BLaER1 treated with 17β-estradiol and CSF1 and Interleukin-3, amounts not matched to agents 10 nM and 100 nM (cell line): ENCODE data around the gene XRCC4.
"Not testable (repeated sequence)": the region's sequence is repeated elsewhere in the genome, so short reads cannot be mapped to it uniquely, and the experiment has no call there.

ENCODE experiments used
- H3K27ac ChIP-seq, 11 experiments: shearing (Covaris generic); formaldehyde crosslinking; 2 replicates each; pipeline ENCODE4 v1.8.1; 2022
- H3K27me3 ChIP-seq, 11 experiments: shearing (Covaris generic); formaldehyde crosslinking; 2 replicates each; pipeline ENCODE4 v1.8.1; 2022
- H3K36me3 ChIP-seq, 11 experiments: shearing (Covaris generic); formaldehyde crosslinking; 2 replicates each; pipeline ENCODE4 v1.8.1; 2022
- H3K4me1 ChIP-seq, 10 experiments: shearing (Covaris generic); formaldehyde crosslinking; 2 replicates each; pipeline ENCODE4 v1.8.1; 2022
- H3K4me2 ChIP-seq, 11 experiments: shearing (Covaris generic); formaldehyde crosslinking; 2 replicates each; pipeline ENCODE4 v1.8.1; 2022
- H3K4me3 ChIP-seq, 10 experiments: shearing (Covaris generic); formaldehyde crosslinking; 2 replicates each; pipeline ENCODE4 v1.8.1; 2022
- H3K9ac ChIP-seq, 11 experiments: shearing (Covaris generic); formaldehyde crosslinking; 2 replicates each; pipeline ENCODE4 v1.8.1; 2022
- H3K9me3 ChIP-seq, 11 experiments: shearing (Covaris generic); formaldehyde crosslinking; replicated peaks in 1 of 11; 2 replicates each; pipeline ENCODE4 v1.8.1; 2022
- H4K20me1 ChIP-seq, 11 experiments: shearing (Covaris generic); formaldehyde crosslinking; 2 replicates each; pipeline ENCODE4 v1.8.1; 2022
- Cebpa-rat ChIP-seq, 11 experiments: shearing (Covaris generic); IDR thresholded peaks; 2 replicates each; pipeline ENCODE4 v1.8.1; 2022

Gene XRCC4

DNA sequence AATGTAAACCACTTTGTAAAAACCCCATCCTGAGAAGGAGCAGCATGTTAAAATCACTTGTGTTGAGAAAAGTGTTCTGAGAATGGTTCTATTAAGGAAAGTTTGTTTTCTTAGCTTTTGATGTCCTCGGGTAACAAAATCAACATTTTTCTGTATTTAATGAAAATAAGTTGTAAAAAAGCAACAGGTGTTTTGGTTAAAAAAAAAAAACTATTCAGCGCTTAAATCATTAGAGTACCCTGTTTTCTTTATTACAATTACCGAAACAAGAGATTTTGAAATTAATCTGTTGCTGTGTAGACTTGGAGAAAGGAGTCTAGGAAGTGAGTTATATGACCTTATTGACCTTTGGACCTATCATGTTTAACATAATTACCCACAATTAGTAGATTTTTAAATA is 167.7 kb downstream of the XRCC4 start:
- Histone ChIP-seq H3K4me2 (no peak overlapping the region), H4K20me1 (no peaks in the 10 kb centered on the region), H3K9ac (no peak overlapping the region), H3K9me3 (no peaks in the 10 kb centered on the region), H3K27ac (no peak overlapping the region), H3K4me1 (peaks cover 0 to 10% (median 0%) of the 10 kb centered on the region in 10 experiments; a peak in 2 of 20 replicates), H3K4me3 (no peak overlapping the region), H3K27me3 (no peaks in the 10 kb centered on the region), H3K36me3 (peaks cover 0 to 12% (median 0%) of the 10 kb centered on the region in 11 experiments; a peak in 2 of 22 replicates)
- no peak for TF ChIP-seq Cebpa-rat (IDR thresholded peaks at IDR 0.05)

DNA sequence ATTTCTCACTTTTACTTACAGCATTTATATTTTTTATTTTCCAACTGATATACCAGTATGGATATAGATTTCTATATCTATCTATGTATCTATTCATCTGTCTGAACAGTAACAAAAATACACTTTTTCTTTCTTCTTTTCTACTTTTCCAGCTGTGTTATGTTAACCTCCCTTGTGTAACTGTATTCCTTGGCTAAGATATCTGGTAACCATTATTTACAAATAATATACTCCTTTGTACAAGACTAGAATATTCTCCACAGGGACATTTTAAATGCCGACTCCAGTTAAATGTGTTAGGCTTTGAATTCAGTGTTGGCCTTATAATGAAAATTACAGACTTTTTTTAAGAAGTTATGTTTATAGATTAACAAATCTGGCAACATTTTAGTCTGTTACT is 168.7 kb downstream of the XRCC4 start:
- Histone ChIP-seq H3K4me3 (no peak overlapping the region), H3K4me2 (no peak overlapping the region), H3K27ac (no peak overlapping the region), H3K9me3 (no peaks in the 10 kb centered on the region), H4K20me1 (no peaks in the 10 kb centered on the region), H3K27me3 (no peaks in the 10 kb centered on the region), H3K36me3 (peaks cover 0 to 12% (median 0%) of the 10 kb centered on the region in 11 experiments; a peak in 2 of 22 replicates), H3K4me1 (peaks cover 0 to 10% (median 0%) of the 10 kb centered on the region in 10 experiments; a peak in 2 of 20 replicates), H3K9ac (no peak overlapping the region)
- no peak for TF ChIP-seq Cebpa-rat (IDR thresholded peaks at IDR 0.05)

DNA sequence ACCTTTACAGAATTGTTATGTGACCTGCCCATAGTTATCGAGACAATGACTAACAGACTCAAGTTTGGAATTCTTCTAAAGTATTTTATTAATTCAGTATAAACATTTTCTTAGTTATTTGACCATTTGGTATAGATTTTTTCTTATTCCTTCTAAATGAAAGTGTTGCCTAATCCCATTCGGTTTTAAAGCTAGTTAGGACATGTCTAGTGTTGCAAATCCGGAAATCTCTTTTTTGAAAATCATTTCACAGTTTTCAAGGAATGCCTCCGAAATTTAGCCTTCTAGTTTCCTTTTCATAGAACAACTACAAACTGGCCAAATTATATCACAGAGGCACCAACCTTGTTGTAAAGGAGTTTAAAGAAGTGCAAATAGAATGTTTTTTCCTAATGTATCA is 171.8 kb downstream of the XRCC4 start:
- no peak for TF ChIP-seq Cebpa-rat (IDR thresholded peaks at IDR 0.05)
- Histone ChIP-seq H3K9me3 (no peaks in the 10 kb centered on the region), H3K27ac (no peak overlapping the region), H4K20me1 (no peaks in the 10 kb centered on the region), H3K9ac (no peak overlapping the region), H3K27me3 (no peaks in the 10 kb centered on the region), H3K4me2 (no peak overlapping the region), H3K36me3 (no peaks in the 10 kb centered on the region), H3K4me3 (no peak overlapping the region), H3K4me1 (peaks cover 0 to 6% (median 0%) of the 10 kb centered on the region in 10 experiments; a peak in 1 of 20 replicates)

DNA sequence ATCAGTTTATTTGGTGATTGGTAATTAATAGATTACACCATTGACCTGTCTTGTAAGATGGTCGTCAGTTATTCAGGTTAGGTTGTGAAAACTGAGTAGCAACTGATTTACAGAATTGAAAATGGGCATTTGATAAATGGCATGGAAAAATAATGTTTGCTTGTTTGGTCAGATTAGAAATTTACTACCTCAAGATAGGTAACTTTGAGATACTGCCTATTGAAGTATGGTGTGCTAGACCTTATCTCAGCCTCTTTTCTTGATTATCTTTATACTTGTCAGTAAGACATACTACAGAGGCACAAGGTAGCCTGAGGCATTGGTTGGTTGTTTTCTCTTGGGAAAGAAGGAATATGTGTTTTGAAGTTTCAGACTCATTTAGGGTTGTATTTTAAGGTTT is 174.5 kb downstream of the XRCC4 start:
- no peaks in the 10 kb centered on the region for H4K20me1 ChIP-seq
- H3K4me3 ChIP-seq = no peak overlapping the region
- H3K4me1 ChIP-seq = peaks cover 0 to 19% (median 0%) of the 10 kb centered on the region in 10 experiments; a peak in 4 of 20 replicates
- no peaks in the 10 kb centered on the region for H3K36me3 ChIP-seq
- no peak overlapping the region for H3K27ac ChIP-seq
- no peaks in the 10 kb centered on the region for H3K27me3 ChIP-seq
- no peak overlapping the region for H3K9ac ChIP-seq
- H3K4me2 ChIP-seq = no peak overlapping the region
- TF ChIP-seq Cebpa-rat (IDR thresholded peaks at IDR 0.05) = no peak
- H3K9me3 ChIP-seq = 0 out of 22 replicates have a peak, but pooled peaks cover 0 to under 1% (median 0%) of the 10 kb centered on the region in 11 experiments

DNA sequence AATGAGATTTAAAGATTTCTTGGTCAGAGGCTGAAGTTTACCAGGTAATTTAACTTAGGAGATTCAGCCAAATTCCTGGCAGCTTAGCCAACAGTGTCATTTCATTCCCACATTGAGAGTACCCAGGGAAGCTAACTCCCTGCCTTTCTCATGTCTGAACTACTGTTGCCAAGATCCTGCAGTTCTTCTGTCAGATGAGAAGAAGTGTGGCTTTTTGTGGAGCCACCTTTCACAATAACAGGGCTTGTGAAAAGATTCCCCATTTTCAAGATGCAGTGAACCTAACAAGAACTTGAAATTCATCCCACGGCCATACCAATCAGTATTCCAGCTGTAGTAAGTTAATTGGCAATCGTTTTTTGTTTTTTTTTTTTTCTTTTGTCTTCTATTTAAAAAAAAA is 176.4 kb downstream of the XRCC4 start:
- 0 out of 22 replicates have a peak, but pooled peaks cover 0 to 5% (median 0%) of the 10 kb centered on the region in 11 experiments for H3K9me3 ChIP-seq
- H3K27ac ChIP-seq = no peak overlapping the region
- H3K9ac ChIP-seq = no peak overlapping the region
- no peaks in the 10 kb centered on the region for H4K20me1 ChIP-seq
- H3K36me3 ChIP-seq = 0 out of 22 replicates have a peak, but pooled peaks cover 0 to 9% (median 0%) of the 10 kb centered on the region in 11 experiments
- peaks cover 0 to 15% (median 0%) of the 10 kb centered on the region in 10 experiments; a peak in 4 of 20 replicates for H3K4me1 ChIP-seq
- H3K4me2 ChIP-seq = no peak overlapping the region
- H3K4me3 ChIP-seq = no peak overlapping the region
- H3K27me3 ChIP-seq = no peaks in the 10 kb centered on the region
- no peak for TF ChIP-seq Cebpa-rat (IDR thresholded peaks at IDR 0.05)

DNA sequence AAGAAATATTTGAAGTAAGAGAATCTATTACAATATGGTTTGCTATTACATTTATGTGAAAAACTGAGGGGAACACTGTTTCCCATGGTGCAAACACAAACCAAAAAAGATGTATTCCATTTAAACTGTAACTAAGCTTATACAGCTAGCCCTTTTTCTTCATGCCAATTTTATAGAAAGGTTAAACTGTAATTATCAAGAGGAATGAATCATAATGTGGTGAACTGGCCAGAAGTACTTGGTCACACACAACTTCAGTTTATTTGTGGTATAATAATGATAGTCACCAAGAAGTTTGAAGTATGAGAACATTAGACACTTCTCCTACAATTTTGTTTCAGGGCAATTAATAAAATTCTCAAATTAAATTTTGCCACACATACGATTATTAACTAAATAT is 177.9 kb downstream of the XRCC4 start:
- 0 out of 22 replicates have a peak, but pooled peaks cover 0 to 5% (median 0%) of the 10 kb centered on the region in 11 experiments for H3K9me3 ChIP-seq
- no peak overlapping the region for H3K27ac ChIP-seq
- H3K9ac ChIP-seq = no peak overlapping the region
- H4K20me1 ChIP-seq = no peaks in the 10 kb centered on the region
- TF ChIP-seq Cebpa-rat (IDR thresholded peaks at IDR 0.05) = no peak
- H3K4me2 ChIP-seq = no peak overlapping the region
- peaks cover 0 to 15% (median 0%) of the 10 kb centered on the region in 10 experiments; a peak in 4 of 20 replicates for H3K4me1 ChIP-seq
- no peak overlapping the region for H3K4me3 ChIP-seq
- no peaks in the 10 kb centered on the region for H3K27me3 ChIP-seq
- peaks cover 0 to 19% (median 0%) of the 10 kb centered on the region in 11 experiments; a peak in 2 of 22 replicates for H3K36me3 ChIP-seq

DNA sequence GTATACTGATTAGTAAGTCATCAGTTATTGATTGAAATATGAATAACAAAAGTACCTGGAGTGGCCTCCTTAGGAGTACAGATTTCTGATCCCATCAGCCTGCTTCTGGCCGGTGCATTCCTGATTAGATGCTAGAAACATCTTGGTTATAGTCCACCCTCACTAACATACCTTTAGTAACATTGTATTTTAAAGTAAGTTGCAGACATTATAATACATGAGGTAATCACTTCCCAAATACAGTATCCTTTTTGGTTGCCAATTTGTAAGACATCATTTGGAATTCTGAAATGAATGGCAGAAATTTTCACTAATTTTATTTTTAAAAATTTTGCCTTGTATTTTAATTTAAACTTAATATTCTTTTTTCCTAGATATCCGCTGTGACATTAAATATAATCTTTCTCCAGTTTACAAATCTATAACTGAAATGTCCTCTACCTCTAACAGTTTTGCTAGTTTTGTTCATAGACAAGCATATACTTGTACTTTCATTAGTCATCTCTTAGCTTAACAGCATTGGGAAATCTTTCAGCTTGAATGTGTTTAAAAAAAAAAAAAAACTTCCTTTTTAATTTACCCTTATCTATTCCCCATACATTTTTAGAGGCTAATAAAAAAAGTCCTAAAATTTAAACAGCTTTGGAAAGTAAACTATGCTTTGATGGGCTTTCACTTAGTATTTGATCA is 178.9 kb downstream of the XRCC4 start:
- Histone ChIP-seq H4K20me1 (no peaks in the 10 kb centered on the region), H3K9ac (0 out of 22 replicates have a peak overlapping the region, but pooled peaks of 1 of the 11 experiments have one; percentile 15), H3K9me3 (0 out of 22 replicates have a peak, but pooled peaks cover 0 to 5% (median 0%) of the 10 kb centered on the region in 11 experiments), H3K4me2 (peak overlapping the region in 2 of 11 experiments; percentile 20 to 48; a peak in 3 of 22 replicates), H3K4me1 (peaks cover 0 to 15% (median 0%) of the 10 kb centered on the region in 10 experiments; a peak in 4 of 20 replicates), H3K27ac (peak overlapping the region in 1 of 11 experiments; percentile 19; a peak in 1 of 22 replicates), H3K4me3 (no peak overlapping the region), H3K36me3 (peaks cover 0 to 21% (median 0%) of the 10 kb centered on the region in 11 experiments; a peak in 2 of 22 replicates), H3K27me3 (no peaks in the 10 kb centered on the region)
- TF ChIP-seq Cebpa-rat (IDR thresholded peaks at IDR 0.05) = no peak

DNA sequence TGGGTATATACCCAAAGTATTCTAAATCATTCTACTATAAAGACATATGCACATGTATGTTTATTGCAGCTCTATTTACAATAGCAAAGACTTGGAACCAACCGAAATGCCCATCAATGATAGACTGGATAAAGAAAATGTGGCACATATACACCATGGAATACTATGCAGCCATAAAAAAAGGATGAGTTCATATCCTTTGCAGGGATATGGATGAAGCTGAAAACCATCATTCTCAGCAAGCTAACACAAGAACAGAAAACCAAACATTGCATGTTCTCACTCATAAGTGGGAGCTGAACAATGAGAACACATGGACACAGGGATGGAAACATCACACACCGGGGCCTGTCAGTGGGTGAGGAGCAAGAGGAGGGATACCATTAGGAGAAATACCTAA is 180.3 kb downstream of the XRCC4 start:
- H3K27me3 ChIP-seq, H3K9ac ChIP-seq, H3K27ac ChIP-seq, H3K9me3 ChIP-seq, H3K4me3 ChIP-seq, H4K20me1 ChIP-seq, H3K4me2 ChIP-seq: not testable (repeated sequence)
- H3K36me3 ChIP-seq = peaks cover 0 to 21% (median 0%) of the 10 kb centered on the region in 11 experiments; a peak in 2 of 22 replicates
- peaks cover 0 to 15% (median 0%) of the 10 kb centered on the region in 10 experiments; a peak in 4 of 20 replicates for H3K4me1 ChIP-seq

DNA sequence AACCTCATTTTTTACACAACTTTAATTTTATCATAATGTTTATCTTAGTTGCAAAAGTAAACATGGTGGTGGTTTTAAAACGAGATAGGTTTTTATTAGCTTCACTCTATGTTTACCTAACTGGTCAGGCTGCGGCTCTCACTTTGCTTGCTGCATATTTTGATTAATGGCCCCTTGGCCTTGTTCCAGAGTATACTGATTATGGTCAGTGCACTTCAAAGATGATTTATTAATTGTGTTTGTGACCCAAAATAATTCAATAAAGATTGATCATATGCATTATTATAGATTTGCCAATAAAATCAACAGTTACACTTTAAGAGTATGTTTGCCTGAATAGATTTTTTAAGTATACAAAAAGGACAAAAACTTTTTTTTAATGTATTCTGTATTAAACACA is 188.0 kb downstream of the XRCC4 start:
- H3K27me3 ChIP-seq = no peaks in the 10 kb centered on the region
- no peaks in the 10 kb centered on the region for H4K20me1 ChIP-seq
- H3K9ac ChIP-seq = no peak overlapping the region
- H3K4me1 ChIP-seq = no peaks in the 10 kb centered on the region
- H3K9me3 ChIP-seq = no peaks in the 10 kb centered on the region
- no peak for TF ChIP-seq Cebpa-rat (IDR thresholded peaks at IDR 0.05)
- H3K4me2 ChIP-seq = no peak overlapping the region
- no peak overlapping the region for H3K27ac ChIP-seq
- no peak overlapping the region for H3K4me3 ChIP-seq
- peaks cover 0 to 1% (median 0%) of the 10 kb centered on the region in 11 experiments; a peak in 1 of 22 replicates for H3K36me3 ChIP-seq
